HUES6 (cell line): ENCODE data around the gene FLNB.

Source experiments
- H3K27ac ChIP-seq: 2 replicates; pipeline ENCODE4 v1.7.0; 2013; ENCODE audit warnings: low read depth, mild to moderate bottlenecking, low read length, inconsistent platforms
- H3K27me3 ChIP-seq: 2 replicates; pipeline ENCODE4 v1.6.1; 2013; ENCODE audit warnings: low read length; ENCODE audit not compliant: control insufficient read depth, insufficient read depth
- H3K36me3 ChIP-seq: 2 replicates; pipeline ENCODE4 v1.6.1; 2013; ENCODE audit warnings: low read length; ENCODE audit not compliant: control insufficient read depth, insufficient read depth
- H3K4me1 ChIP-seq: 2 replicates; pipeline ENCODE4 v1.6.1; 2013; ENCODE audit warnings: low read length; ENCODE audit not compliant: control insufficient read depth, insufficient read depth
- H3K4me3 ChIP-seq: 2 replicates; pipeline ENCODE4 v1.5.1; 2013; ENCODE audit warnings: low read depth, low read length
- H3K9ac ChIP-seq: one replicate; pipeline ENCODE4 v1.6.1; 2013; ENCODE audit warnings: mild to moderate bottlenecking, low read length
- H3K9me3 ChIP-seq: 2 replicates; pipeline ENCODE4 v1.6.1; 2013; ENCODE audit warnings: low read depth, low read length; ENCODE audit not compliant: control insufficient read depth, insufficient read depth

FLNB gene

DNA sequence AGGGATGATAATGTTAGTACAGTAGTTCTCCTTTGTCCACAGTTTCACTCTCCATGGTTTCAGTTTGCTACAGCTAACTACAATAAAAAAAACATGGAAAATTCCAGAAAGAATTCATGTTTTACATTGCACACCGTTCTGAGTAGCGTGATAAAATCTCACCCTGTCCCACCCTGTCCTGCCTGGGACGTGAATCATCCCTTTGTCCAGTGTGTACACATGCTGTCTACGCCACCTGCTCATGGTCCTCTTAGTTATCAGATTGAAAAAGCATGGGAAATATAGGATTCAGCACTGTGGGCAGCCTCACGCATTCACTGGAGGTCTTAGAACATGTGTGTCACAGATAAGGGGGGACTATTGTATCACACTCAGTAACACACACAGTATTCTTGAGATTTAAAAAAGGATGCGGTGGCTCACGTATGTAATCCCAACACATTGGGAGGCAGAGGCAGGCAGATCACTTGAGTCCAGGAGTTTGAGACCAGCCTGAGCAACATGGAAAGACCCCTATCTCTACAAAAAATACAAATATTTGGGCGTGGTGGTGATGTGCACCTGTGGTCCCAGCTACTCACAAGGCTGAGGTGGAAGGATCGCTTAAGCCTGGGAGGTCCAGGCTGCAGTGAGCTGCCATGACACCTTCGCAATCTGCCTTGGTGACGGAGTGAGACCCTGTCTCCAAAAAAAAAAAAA lies 8.7 kb upstream of the FLNB start:
- Histone ChIP-seq H3K4me3 (no peak overlapping the region), H3K4me1 (no peaks in the 10 kb centered on the region), H3K9ac (no peak overlapping the region), H3K27ac (no peak overlapping the region), H3K36me3 (no peaks in the 10 kb centered on the region), H3K27me3 (no peaks in the 10 kb centered on the region), H3K9me3 (no peaks in the 10 kb centered on the region)

DNA sequence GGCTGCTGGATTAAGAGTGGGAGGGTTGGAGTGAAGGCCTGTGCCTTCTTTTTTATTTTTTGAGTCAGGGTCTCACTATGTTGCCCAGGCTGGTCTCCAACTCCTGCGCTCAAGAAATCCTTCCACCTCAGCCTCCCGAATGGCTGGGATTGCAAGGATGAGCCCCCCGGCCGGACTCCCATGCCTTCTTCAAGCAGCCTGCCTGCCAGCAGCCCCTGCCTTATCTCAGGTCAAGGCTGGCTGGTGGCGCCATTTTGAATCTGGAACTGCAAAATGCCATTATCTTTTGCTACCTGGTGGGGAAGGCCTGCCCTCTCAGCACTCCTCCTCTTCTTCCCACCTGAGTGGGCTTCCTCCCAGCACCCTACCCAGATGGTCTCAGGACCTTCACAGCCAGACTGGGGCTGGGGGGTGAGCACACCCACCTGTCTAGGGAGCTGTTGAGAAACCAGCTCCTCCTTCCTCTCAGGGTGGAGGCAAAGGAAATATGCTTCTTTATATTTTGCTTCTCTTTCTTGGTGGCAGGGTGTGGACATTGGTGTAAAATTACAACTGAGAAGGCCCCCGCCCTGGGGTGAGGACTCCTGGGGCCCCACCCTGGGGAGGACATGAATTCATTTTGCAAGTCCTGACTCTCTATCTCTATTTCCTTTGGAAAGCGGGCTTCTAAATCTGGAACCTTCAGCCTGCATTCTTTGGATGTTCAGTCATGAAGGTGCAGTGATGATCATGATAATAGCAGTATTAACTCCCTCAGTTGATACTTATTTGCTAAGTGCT lies 7.7 kb upstream of the FLNB start:
- Histone ChIP-seq H3K27me3 (no peaks in the 10 kb centered on the region), H3K9me3 (no peaks in the 10 kb centered on the region), H3K4me1 (no peaks in the 10 kb centered on the region), H3K27ac (no peak overlapping the region), H3K9ac (no peak overlapping the region), H3K36me3 (no peaks in the 10 kb centered on the region), H3K4me3 (no peak overlapping the region)

DNA sequence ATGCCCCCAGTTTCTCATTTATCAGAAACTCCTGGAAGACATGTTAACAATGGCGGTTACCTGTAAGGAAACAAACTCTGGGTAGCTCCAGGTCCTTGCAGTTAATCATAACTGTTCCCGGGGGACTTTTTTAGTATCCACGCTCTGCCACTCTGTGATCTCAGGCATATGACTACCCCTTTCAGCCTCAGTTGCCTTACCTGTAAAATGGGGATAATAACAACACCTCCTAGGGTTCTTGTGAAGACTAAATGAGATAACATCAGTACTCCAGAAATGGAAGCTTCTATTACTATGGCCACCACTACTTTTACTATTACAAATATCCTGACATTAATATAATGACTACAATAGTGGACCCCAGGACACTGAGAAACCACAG lies 7.1 kb upstream of the FLNB start:
- H3K36me3 ChIP-seq: no peaks in the 10 kb centered on the region
- H3K9me3 ChIP-seq: no peaks in the 10 kb centered on the region
- H3K9ac ChIP-seq: no peak overlapping the region
- H3K4me1 ChIP-seq: no peaks in the 10 kb centered on the region
- no peaks in the 10 kb centered on the region for H3K27me3 ChIP-seq
- H3K27ac ChIP-seq: no peak overlapping the region
- H3K4me3 ChIP-seq: no peak overlapping the region

DNA sequence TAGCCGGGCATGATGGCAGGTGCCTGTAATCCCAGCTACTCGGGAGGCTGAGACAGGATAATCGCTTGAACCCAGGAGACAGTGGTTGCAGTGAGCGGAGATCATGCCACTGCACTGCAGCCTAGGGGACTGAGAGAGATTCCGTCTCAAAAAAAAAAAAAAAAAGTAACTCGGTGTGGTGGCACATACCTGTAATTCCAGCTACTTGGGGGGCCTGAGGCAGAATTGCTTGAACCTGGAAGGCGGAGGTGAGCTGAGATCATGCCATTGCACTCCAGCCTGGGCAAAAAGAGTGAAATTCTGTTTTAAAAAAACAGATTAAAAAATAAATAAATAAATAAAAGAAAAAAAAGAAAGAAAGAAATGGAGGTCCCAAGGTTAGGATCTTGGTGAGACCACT lies 6.2 kb upstream of the FLNB start:
- H3K9me3 ChIP-seq: no peaks in the 10 kb centered on the region
- no peak overlapping the region for H3K9ac ChIP-seq
- no peaks in the 10 kb centered on the region for H3K27me3 ChIP-seq
- H3K4me1 ChIP-seq: no peaks in the 10 kb centered on the region
- H3K27ac ChIP-seq: no peak overlapping the region
- no peak overlapping the region for H3K4me3 ChIP-seq
- no peaks in the 10 kb centered on the region for H3K36me3 ChIP-seq

DNA sequence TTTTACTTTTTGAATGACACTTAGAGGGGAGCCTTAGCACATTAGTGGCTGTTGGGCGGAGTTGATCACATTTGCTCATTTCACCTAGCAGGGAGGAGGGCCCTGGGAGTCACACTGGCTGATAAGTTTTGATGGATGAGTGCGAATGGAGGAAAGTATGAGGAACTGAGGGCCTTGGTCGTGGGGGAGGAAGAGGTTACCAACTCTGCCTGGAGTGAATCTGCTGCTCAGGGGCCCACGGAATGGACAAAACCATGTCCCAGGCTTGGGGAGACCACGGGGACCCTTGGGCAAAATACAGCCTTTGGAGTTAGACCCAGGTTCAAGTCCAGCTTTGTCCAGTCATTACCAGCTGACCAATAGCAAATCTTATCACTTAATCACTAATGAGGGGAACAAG lies 5.1 kb upstream of the FLNB start:
- no peak overlapping the region for H3K9ac ChIP-seq
- no peak overlapping the region for H3K4me3 ChIP-seq
- H3K27me3 ChIP-seq: no peaks in the 10 kb centered on the region
- H3K9me3 ChIP-seq: no peaks in the 10 kb centered on the region
- H3K27ac ChIP-seq: no peak overlapping the region
- H3K4me1 ChIP-seq: peaks cover 3% of the 10 kb centered on the region; the same call in 1 of the 2 replicates
- no peaks in the 10 kb centered on the region for H3K36me3 ChIP-seq

DNA sequence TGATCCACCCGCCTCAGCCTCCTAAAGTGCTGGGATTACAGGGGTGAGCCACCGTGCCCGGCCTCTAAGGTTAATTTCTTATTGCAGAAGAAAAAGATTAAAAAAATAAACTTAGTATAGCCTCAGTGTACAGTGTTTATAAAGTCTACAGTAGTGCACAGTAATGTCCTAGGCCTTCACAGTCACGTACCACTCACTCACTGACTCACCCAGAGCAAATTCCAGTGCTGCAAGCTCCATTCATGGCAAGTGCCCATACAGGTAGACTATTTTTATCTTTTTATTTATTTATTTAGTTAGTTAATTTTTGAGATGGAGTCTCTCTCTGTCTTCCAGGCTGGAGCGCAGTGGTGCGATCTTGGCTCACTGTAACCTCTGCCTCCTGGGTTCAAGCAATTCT lies 3.2 kb upstream of the FLNB start:
- Histone ChIP-seq H3K4me1 (peaks cover 3% of the 10 kb centered on the region; the same call in 1 of the 2 replicates), H3K4me3 (no peak overlapping the region), H3K27ac (no peak overlapping the region), H3K9ac (no peak overlapping the region), H3K27me3 (no peaks in the 10 kb centered on the region), H3K9me3 (no peaks in the 10 kb centered on the region), H3K36me3 (no peaks in the 10 kb centered on the region)

DNA sequence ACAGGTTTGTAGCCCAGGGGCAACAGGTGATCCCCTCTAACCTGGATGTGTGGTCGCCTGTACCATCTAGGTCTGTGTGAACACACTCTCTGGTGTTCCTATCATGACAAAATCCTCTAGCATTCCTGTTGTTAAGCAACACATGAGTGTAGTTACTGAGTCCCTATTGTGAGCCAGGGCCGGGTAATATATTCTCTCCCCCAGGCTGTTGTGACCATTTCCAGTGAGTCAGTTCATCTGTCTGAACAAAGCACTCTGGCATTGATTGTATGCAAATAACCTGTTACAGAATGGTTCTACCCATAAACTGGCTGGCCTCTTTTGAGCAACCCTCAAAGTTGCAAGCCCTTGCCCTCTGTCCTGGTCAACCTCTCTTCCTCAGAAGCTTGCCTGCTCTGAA lies 2.6 kb upstream of the FLNB start:
- Histone ChIP-seq H3K36me3 (no peaks in the 10 kb centered on the region), H3K4me3 (no peak overlapping the region), H3K9ac (no peak overlapping the region), H3K27ac (no peak overlapping the region), H3K27me3 (no peaks in the 10 kb centered on the region), H3K9me3 (no peaks in the 10 kb centered on the region), H3K4me1 (peaks cover 9% of the 10 kb centered on the region)

DNA sequence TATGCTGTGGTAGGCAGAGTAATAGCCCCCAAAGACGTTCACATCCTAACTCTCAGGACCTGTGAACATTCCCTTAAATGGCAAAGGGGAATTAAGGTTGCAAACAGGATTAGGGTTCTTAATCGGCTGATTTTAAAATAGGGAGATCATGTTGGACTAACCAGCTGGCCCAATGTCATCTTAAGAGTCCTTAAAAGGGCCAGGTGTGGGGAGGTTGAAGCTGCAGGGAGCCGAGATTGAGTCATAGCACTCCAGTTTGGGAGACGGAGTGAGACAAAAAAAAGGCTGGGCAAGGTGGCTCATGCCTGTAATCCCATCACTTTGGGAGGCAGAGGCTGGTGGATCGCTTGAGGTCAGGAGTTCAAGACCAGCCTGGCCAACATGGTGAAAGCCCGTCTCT lies 1.6 kb upstream of the FLNB start:
- Histone ChIP-seq H3K9ac (no peak overlapping the region), H3K27ac (no peak overlapping the region), H3K4me3 (no peak overlapping the region), H3K36me3 (no peaks in the 10 kb centered on the region), H3K27me3 (no peaks in the 10 kb centered on the region), H3K9me3 (no peaks in the 10 kb centered on the region), H3K4me1 (peaks cover 17% of the 10 kb centered on the region)

DNA sequence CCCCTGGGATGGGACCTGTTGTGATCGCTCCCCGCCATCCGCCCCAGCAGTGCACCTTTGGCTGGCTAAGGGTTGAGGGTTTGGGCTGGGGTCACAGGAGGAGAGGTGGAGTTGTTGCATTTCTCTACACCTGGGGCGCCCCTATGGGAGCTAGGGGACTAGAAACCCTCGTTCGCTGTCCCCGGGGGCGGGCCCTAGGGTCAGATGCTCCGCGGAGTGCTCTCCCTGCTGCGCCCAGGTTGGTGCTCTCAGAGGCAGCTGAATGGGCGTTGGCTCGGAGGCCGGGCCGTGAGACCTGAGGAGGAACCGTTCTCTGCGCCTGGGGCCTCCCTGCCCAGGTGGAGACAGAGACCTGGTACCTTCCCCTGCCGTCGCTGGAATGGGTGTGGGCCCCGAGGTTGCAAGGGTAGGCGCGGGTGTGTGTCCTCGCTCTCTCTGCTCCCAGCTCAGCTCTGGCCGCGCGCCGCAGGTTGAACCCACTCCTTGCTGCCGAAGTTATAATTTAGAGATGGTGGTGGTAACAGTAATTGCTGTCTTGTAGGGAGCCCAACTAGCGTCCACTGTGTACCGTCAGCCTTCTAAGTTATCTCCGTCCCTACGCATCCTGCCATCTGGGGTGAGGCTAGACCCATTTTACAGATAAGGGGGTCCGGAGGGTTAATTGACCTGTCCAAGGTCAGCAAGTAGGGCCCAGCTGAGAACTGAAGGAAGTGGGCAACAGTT lies 965 bp downstream of the FLNB start:
- Histone ChIP-seq H3K4me3 (peak overlapping the region; percentile 92), H3K4me1 (peaks cover 37% of the 10 kb centered on the region), H3K36me3 (no peaks in the 10 kb centered on the region), H3K27me3 (no peaks in the 10 kb centered on the region), H3K27ac (peak overlapping the region; percentile 35; the same call in 1 of the 2 replicates), H3K9ac (peak overlapping the region; percentile 96), H3K9me3 (no peaks in the 10 kb centered on the region)

DNA sequence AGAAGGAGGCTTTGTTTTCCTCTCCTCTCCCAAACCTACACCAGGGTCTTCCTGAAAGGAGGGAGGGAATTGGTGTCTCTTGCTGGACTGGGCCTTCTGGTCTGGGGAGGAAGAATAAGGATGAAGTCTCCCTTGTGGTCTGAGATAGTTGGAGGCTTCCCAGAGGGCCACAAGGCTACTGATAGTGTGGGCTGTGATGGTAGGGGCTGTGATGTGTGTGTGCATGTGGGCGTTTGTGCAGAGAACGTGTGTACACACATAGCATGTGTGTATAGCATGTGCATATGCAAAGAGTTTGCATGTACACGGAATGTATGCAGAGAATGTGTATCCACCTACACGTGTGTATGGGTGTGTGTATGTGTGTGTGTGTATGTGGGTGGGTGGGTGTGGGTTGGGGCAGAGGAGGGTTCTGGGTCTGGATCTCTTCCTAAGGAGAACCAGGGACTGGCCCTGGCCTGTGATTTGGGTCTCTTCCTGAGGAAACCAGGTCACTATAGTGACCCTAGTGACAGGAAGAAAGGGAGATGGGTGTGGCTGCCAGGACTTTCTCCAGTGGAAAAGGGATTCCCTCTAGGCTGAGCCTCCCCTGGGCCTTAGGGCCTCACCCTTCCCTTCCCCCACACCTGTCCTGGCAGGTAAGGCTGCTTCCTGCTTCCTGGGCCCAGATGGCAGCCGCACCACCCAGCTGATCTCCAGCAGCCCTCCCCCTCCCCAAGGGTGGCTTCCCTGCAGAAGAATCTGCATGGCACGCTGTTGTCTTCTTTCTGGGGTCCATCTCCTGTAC lies 1.7 kb downstream of the FLNB start:
- peaks cover 42% of the 10 kb centered on the region for H3K4me1 ChIP-seq
- H3K27ac ChIP-seq: no peak overlapping the region
- H3K4me3 ChIP-seq: peak overlapping the region; percentile 92
- no peaks in the 10 kb centered on the region for H3K36me3 ChIP-seq
- H3K9ac ChIP-seq: peak overlapping the region; percentile 96
- H3K27me3 ChIP-seq: no peaks in the 10 kb centered on the region
- H3K9me3 ChIP-seq: no peaks in the 10 kb centered on the region
